OCI-M2 (cell line): ENCODE measurements around the gene ZNF282.
A peak's percentile ranks its signal among the peaks of the same experiment; 100 is the strongest.
"Not testable (repeated sequence)": the region's sequence is repeated elsewhere in the genome, so short reads cannot be mapped to it uniquely, and the experiment has no call there.

ENCODE experiments used
- DNase-seq: peaks from one replicate; lab custom pipeline; 2025; ENCODE audit not compliant: unreplicated experiment; lab: John Stamatoyannopoulos, UW

ZNF282 gene

GRCh38 chr7:149223176-149223575, 27.8 kb downstream of the ZNF282 start:
- DNase-seq: no peak

GRCh38 chr7:149223761-149224160, 28.4 kb downstream of the ZNF282 start:
- no peak for DNase-seq

GRCh38 chr7:149224352-149224751, 29.0 kb downstream of the ZNF282 start:
- no peak for DNase-seq

- no peak for DNase-seq
Observed at GRCh38 chr7:149225106-149225505, 29.8 kb downstream of the ZNF282 start.

- DNase-seq: no peak
Observed at GRCh38 chr7:149225656-149226055, 30.3 kb downstream of the ZNF282 start.

GRCh38 chr7:149226366-149226765, 31.0 kb downstream of the ZNF282 start:
- DNase-seq: not testable (repeated sequence)

- DNase-seq: no peak
Observed at GRCh38 chr7:149226840-149227494, 31.6 kb downstream of the ZNF282 start.

GRCh38 chr7:149228831-149229471, 33.6 kb downstream of the ZNF282 start:
- DNase-seq: no peak

GRCh38 chr7:149229526-149229925, 34.2 kb downstream of the ZNF282 start:
- no peak for DNase-seq

GRCh38 chr7:149232362-149232761, 37.0 kb downstream of the ZNF282 start:
- no peak for DNase-seq

- not testable (repeated sequence) for DNase-seq
Observed at GRCh38 chr7:149233655-149234204, 38.4 kb downstream of the ZNF282 start.

GRCh38 chr7:149237502-149237901, 42.2 kb downstream of the ZNF282 start:
- no peak for DNase-seq

GRCh38 chr7:149238051-149238450, 42.7 kb downstream of the ZNF282 start:
- no peak for DNase-seq

GRCh38 chr7:149239345-149240143, 44.2 kb downstream of the ZNF282 start, which contains the start of gene ZNF212:
Gene ZNF212 (plus strand): TSS chr7:149239651. CDS start chr7:149239779, 128 bp downstream.
- peak; percentile 62 for DNase-seq

GRCh38 chr7:149240637-149241036, 45.3 kb downstream of the ZNF282 start:
- DNase-seq: no peak

GRCh38 chr7:149241696-149242095, 46.4 kb downstream of the ZNF282 start:
- no peak for DNase-seq

GRCh38 chr7:149245244-149245643, 49.9 kb downstream of the ZNF282 start:
- DNase-seq: no peak

GRCh38 chr7:149245744-149246143, 50.4 kb downstream of the ZNF282 start:
- DNase-seq: no peak

- no peak for DNase-seq
Observed at GRCh38 chr7:149248777-149249176, 53.4 kb downstream of the ZNF282 start.

- not testable (repeated sequence) for DNase-seq
Observed at GRCh38 chr7:149250151-149250550, 54.8 kb downstream of the ZNF282 start.

- DNase-seq: not testable (repeated sequence)
Observed at GRCh38 chr7:149251518-149251917, 56.2 kb downstream of the ZNF282 start.
